ENCODE results near the gene ITPR3. TPM values are rescaled to one million over a fixed set of nuclear protein-coding genes. Genes with fewer than 3 reads are reported as not detected.

ITPR3 gene
- total RNA-seq, 1 experiment from 2014 or later: 110 TPM

GRCh38 chr6:33633462-33634158, 12.5 kb downstream of the ITPR3 start:
- peak; percentile 65 for DNase-seq (ENCODE audit: low spot score)

- DNase-seq (ENCODE audit: low spot score): peak; percentile 24
Measured at GRCh38 chr6:33634161-33634727, 13.1 kb downstream of the ITPR3 start.

GRCh38 chr6:33634946-33635345, 13.8 kb downstream of the ITPR3 start:
- no peak for DNase-seq (ENCODE audit: low spot score)

DNA sequence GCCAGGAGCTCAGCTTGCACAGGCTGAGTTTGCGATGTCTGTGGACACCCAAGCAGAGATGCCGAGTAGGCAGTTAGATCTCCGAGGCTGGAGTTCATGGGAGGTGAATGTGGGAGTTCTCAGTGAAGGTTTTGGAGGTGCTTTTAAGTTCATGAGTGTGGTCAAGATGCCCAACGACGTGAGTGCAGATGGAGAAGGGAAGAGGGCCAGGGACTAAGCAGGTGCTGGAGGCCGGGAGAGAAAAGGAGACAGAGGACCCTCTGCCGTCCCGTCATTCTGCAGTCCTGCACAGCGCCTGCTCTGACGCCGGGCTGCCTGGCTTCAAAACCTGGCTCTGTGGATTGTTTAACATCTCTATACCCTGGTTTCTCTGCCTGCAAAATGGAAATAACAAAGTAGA, 15.5 kb downstream of the ITPR3 start:
- no peak for DNase-seq (ENCODE audit: low spot score)

GRCh38 chr6:33638556-33638955, 17.4 kb downstream of the ITPR3 start:
- peak; percentile 19 for DNase-seq (ENCODE audit: low spot score)

- DNase-seq (ENCODE audit: low spot score): no peak
Measured at GRCh38 chr6:33639559-33639958, 18.4 kb downstream of the ITPR3 start.

DNA sequence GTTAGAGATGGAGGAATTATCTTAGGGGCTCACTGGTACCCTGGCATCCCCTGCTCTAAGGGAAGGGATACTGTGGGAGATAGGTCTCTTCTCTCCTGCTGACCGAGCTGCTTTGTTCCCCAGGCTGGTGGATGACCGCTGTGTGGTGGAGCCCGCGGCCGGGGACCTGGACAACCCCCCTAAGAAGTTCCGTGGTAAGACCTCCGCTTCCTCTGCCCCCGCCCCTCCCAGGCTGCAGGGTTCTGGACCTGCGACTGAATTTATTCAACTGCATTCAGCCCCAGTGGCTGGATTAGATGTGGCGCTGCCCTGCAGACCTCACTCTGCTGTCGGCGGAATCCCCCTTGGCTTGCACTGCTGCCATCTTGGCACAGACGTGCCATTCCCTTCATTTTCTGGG, 19.2 kb downstream of the ITPR3 start:
- DNase-seq (ENCODE audit: low spot score): no peak

DNA sequence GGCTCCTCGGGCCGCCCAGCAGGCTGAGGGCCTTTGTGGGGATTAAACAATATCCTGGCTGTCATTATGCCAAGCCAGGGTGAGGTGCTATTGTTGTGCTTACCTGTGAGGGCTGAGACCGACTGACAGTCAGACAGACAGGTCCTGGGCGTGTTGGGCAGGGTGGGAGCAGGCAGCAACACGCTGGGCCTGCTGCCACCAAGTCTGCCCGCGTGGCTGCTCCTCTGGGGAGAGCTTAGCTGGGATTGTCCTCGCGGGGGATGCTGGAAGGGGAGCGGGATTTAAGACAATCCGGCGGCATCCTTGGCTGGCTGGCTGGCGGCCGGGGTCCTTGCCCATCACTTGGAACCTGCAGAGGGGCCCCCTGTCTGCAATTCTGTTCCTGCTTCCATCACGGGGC, 20.0 kb downstream of the ITPR3 start:
- no peak for DNase-seq (ENCODE audit: low spot score)

GRCh38 chr6:33641602-33642001, 20.5 kb downstream of the ITPR3 start:
- DNase-seq (ENCODE audit: low spot score): no peak

- DNase-seq (ENCODE audit: low spot score): no peak
Measured at GRCh38 chr6:33642897-33643296, 21.8 kb downstream of the ITPR3 start.

DNA sequence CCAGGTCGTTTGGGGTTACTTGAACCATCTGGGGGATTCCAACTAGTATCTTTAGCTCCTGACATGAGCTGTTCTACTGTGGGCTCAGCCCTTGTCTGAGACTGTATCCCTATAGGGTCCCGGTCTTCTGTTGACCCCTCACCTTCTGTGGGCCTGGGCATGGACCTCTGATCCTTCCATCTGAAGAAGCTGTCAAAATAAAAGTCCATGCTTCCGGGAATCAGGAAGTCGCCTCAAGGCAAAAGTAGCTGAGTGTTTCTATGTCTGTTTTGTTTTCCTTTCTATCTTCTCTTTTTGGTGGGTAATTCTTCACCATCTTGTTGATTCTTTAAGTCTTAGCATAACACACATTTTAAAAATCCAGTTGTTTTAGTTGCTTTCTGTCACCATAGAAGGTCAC, 30.3 kb downstream of the ITPR3 start:
- no peak for DNase-seq (ENCODE audit: low spot score)

- no peak for DNase-seq (ENCODE audit: low spot score)
Measured at GRCh38 chr6:33652002-33652401, 30.9 kb downstream of the ITPR3 start.

DNA sequence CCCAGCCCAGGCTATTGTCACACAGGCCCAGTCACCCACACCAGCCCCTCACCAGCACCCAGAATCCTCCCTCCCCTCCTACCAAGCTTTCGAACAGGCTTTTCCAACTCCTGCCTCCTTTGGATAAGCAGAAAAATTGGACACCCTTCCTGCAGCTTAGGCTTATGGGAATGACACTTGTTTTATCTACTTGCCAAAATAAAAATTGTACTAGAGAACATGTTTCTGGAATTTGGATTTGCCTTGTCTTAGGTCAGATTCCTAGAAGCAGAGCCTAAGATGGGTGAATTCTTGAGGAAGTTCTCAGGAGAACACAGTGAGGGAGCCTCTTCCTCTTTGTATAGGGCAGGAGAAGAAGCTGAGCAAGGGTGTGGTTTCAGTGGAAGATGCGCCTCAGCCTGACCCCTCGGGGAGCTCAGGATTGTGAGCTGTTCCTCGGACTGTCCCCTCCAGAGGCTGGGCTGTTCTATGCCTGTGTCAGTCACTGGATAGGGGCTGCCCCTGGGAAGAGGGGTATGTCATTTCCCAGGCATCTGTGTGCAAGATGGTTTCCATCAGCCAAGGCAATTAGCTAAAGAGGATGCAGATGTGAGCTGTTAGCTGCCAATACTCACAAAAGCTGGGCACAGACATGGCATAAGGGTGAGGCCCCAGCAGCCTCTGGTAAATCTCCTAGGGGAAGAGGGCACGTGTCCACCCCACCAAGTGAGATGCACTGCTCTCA, 33.9 kb downstream of the ITPR3 start:
- DNase-seq (ENCODE audit: low spot score): no peak

DNA sequence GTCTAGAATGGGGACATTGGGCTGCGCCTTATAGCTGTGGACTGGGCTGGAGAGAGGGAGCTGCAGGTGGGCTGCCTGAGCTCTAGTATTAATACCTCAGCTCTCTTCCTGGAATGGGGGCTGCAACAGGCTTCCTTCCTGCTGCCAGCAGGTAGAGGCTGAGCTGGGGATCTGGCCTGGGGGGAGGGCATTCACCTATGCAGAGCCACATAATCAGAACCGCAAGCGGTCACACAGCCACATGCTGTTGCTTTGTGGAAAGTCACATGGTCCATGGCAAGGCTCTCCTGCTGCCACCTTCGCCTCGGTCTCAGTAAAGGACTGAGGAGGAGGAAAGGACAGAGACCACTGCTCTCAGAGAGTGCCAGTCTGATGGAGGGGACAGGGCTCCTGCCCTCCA, 35.7 kb downstream of the ITPR3 start:
- no peak for DNase-seq (ENCODE audit: low spot score)

DNA sequence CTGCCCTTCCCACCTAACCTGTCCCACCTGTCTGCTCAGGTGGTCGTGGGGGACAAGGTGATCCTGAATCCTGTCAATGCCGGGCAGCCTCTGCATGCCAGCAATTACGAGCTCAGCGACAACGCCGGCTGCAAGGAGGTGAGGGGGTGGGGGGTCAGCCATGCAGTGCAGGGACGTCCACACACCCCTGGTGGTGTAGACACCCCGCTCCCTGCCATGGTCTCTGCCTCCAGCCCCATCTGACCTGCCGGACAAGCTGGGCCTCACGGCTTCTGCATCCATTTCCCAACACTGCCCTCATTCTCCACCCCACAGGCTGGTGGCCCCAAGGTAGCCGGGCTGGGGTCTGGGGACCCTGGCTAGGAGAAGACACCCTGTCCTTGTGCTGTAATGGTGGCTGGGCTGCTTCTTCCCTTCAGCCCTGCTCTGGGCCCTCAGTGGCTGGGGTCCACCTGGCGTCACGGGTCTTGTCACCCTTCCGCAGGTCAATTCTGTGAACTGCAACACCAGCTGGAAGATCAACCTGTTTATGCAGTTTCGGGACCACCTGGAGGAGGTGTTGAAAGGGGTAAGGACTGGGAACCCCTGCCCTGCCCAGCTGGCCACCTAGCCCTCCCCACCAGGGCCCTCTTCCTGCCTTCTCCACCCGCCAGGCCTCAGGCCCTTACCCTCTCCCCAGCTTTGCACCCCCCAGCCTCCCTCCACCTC, 38.0 kb downstream of the ITPR3 start:
- no peak for DNase-seq (ENCODE audit: low spot score)

GRCh38 chr6:33659986-33660385, 38.9 kb downstream of the ITPR3 start:
- DNase-seq (ENCODE audit: low spot score): no peak

DNA sequence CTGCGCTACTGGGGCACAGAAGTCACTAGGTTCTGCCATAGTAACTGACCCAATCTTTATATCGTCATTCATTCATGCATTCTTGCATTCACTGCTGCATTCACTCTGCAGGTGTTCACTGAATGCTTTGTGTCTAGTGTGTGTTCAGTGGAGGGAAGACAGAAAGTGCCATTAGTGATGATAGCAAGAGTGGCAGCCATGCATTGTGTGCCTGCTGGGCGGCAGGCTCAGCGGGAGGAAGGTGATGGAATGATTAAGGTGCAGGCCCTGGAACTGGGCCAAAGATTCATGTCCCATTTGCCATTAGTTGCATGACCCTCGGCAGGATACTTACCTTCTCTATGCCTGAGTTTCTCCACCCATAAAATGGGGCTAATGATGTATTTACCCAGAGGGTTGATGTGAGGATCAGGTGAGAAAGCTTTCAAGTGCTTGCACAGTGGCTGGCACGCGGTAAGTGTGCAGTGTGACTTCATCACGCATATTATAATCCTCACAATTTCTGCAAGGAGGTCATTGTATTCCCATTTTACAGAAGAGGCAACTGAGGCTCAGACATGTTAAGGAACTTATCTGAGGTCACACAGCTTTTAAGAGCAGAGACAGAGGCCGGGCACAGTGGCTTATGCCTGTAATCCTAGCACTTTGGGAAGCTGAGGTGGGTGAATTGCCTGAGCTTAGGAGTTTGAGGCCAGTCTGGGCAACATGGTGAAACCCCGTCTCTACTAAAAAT, 40.1 kb downstream of the ITPR3 start:
- DNase-seq (ENCODE audit: low spot score): no peak

GRCh38 chr6:33662318-33662717, 41.2 kb downstream of the ITPR3 start:
- DNase-seq (ENCODE audit: low spot score): no peak

DNA sequence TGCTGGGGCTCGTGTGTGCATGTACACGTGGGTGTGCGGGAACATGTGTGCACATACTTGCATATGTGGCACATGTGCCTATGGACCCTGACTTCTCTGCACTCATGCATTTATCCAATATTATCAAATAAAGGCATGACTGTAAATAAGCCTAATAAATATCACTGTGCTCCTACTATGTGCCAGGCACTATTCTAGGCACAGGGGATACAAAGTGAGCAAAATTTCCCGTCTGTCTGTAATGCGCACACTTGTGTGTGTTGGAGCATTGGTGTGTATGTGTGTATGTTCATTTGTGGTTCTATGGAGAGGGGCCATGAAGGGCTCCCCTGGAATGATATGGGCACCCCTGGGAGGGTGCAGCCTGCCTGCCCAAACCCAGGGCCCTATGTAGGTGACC, 41.9 kb downstream of the ITPR3 start:
- DNase-seq (ENCODE audit: low spot score): no peak

DNA sequence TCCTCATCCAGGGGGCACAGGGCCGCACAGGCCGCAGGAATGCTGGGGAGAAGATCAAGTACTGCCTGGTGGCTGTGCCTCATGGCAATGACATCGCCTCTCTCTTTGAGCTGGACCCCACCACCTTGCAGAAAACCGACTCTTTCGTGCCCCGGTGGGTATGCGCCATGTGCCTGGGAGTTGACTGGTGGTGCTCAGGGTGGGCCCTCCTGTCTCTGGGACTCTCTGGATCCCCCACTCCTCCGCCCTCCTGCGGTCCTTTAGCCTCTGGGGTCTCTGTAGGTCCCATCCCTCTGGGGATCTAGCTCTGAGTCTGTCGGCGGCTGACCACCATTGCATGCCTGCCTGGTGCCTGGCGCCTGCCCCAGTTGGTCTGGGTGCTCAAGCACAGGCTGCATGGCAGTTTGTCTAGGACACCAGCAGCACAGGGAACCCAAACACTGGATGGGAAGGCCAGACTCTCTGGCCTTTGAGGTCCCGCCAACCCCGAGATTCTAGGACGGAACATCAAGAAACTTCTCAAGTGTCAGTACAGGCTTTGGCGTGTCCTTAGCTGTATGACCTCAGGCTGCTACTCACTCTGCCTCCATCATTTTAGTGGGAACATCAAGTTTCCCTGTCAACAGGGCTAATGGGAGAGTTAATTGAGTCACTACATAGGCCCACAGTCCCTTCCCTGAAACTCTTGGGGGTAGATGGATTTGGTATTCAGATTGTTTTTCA, 42.8 kb downstream of the ITPR3 start:
- no peak for DNase-seq (ENCODE audit: low spot score)

DNA sequence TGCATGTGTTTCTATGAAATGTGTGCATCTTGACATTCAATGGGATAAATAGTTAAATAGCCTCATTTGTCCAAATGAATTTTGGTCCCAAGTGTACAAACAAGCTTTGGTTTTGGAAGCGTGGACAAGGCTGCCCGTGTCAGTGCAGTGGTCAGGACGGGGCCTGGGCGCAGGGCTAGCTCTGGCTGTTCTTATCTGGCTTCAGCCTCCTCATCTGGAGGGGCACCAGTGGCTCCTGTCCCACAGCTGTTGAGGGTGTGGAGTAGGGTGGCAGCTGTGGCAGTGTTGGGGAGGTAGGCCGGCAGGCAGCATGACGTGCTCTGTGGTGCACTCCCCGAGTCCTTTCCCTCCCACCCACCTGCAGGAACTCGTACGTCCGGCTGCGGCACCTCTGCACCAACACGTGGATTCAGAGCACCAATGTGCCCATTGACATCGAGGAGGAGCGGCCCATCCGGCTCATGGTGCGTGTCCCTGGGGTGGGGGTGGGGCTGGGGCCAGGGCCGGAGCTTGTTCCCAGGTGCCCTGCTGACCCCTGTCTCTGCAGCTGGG, 43.5 kb downstream of the ITPR3 start:
- DNase-seq (ENCODE audit: low spot score): no peak

Measured in HT-29 (cell line).